Measurements from ENCODE around the gene SPATA32. TPM values are rescaled to one million over a fixed set of nuclear protein-coding genes. Genes with fewer than 3 reads are reported as not detected.
A peak's percentile ranks its signal among the peaks of the same experiment; 100 is the strongest.

The SPATA32 gene
- total RNA-seq, 1 experiment from 2014 or later: 0.81 TPM

DNA sequence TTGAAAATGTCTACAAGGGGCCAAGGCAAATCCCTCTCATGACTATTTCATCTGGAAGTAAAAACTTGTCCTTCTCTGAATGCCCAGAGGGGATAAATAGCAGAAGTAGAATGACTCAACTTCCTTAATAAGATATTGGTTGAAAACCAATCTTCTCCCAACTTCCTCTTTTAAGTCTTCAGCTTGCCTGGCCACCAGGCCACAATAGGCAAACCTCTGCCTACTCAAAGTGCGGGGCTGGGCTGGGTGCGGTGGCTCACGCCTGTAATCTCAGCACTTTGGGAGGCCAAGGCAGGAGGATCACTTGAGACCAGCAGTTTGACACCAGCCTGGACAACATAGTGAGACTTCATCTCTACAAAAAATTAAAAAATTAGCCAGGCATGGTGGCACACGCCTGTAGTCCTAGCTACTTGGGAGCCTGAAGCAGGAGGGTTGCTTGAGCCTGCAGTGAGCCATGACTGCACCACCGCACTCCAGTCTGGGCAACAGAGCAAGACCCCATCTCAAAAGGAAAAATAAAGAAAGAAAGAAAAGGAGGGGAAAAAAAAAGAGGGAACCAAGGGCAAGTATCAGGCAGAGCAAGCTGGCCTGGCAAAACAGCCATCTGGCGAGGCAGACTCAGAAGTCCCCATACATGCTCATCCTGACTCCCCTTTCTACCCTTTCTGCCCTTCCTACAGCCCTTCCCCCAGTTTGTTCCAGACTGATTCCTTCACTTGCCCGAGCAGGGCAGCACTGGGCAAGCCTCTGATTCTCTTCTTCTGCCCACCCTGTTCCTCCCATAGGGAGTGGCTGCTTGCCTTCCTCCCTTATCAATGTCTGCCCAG lies 34.3 kb upstream of the SPATA32 start:
- Histone ChIP-seq H4K8ac (replicated peaks; ENCODE audit: insufficient read length, low read depth, low read length) (no peak overlapping the region), H3K23me2 (ENCODE audit: insufficient read length, low read depth, low read length, poor library complexity, severe bottlenecking) (no peaks in the 10 kb centered on the region), H3K23ac (ENCODE audit: insufficient read length, low read depth, low read length) (no peak overlapping the region), H2AK5ac (ENCODE audit: insufficient read length, low read length) (no peak overlapping the region), H2BK15ac (ENCODE audit: low read depth, low read length) (no peak overlapping the region), H4K20me1 (ENCODE audit: control insufficient read depth, insufficient read depth, insufficient read length) (no peaks in the 10 kb centered on the region), H3K14ac (ENCODE audit: insufficient read depth, low read length) (no peak overlapping the region), H3K4me2 (ENCODE audit: insufficient read depth, insufficient read length, low read length) (no peak overlapping the region), H3K27me3 (ENCODE audit: insufficient read depth, low read length) (no peaks in the 10 kb centered on the region), H2BK120ac (ENCODE audit: low read depth, low read length, poor library complexity, severe bottlenecking) (no peak overlapping the region), H3K27ac (ENCODE audit: insufficient read length, low read depth, low read length) (no peak overlapping the region), H3K79me2 (ENCODE audit: insufficient read depth, low read length) (no peaks in the 10 kb centered on the region; the same call in 1 of the 2 replicates), H3K18ac (ENCODE audit: insufficient read length, low read depth, low read length) (no peak overlapping the region), H3K4me1 (ENCODE audit: insufficient read depth, low read length) (no peaks in the 10 kb centered on the region; the same call in 1 of the 2 replicates), H3K79me1 (ENCODE audit: insufficient read depth, low read depth, low read length, poor library complexity, severe bottlenecking) (no peaks in the 10 kb centered on the region), H4K5ac (ENCODE audit: insufficient read length, low read depth, low read length) (no peak overlapping the region), H3K9ac (ENCODE audit: extremely low read depth, insufficient read length, low read length) (no peak overlapping the region), H2AFZ (ENCODE audit: low read length) (no peak overlapping the region), H3K9me3 (ENCODE audit: control insufficient read depth, low read depth, low read length) (no peaks in the 10 kb centered on the region), H3K56ac (ENCODE audit: insufficient read length, low read depth, low read length) (no peak overlapping the region), H3T11ph (ENCODE audit: low read length) (no peak overlapping the region), H3K4ac (ENCODE audit: low read depth, low read length) (no peak overlapping the region), H2BK20ac (ENCODE audit: low read depth, low read length, poor library complexity, severe bottlenecking) (no peak overlapping the region), H4K91ac (ENCODE audit: insufficient read length, low read depth, low read length) (no peak overlapping the region), H2BK5ac (ENCODE audit: insufficient read length, low read length) (no peak overlapping the region), H2BK12ac (ENCODE audit: insufficient read length, low read depth, low read length) (no peak overlapping the region)
- H3K4me1 Mint-ChIP-seq: peaks cover 6 to 15% of the 10 kb centered on the region in 2 experiments
- peak overlapping the region in 1 of 3 experiments; percentile 74; a peak in 2 of 7 replicates for H3K27ac Mint-ChIP-seq
- H3K9me3 Mint-ChIP-seq: no peaks in the 10 kb centered on the region
- H3K4me3 Mint-ChIP-seq: no peak overlapping the region
- TF ChIP-seq, protein P1, sequence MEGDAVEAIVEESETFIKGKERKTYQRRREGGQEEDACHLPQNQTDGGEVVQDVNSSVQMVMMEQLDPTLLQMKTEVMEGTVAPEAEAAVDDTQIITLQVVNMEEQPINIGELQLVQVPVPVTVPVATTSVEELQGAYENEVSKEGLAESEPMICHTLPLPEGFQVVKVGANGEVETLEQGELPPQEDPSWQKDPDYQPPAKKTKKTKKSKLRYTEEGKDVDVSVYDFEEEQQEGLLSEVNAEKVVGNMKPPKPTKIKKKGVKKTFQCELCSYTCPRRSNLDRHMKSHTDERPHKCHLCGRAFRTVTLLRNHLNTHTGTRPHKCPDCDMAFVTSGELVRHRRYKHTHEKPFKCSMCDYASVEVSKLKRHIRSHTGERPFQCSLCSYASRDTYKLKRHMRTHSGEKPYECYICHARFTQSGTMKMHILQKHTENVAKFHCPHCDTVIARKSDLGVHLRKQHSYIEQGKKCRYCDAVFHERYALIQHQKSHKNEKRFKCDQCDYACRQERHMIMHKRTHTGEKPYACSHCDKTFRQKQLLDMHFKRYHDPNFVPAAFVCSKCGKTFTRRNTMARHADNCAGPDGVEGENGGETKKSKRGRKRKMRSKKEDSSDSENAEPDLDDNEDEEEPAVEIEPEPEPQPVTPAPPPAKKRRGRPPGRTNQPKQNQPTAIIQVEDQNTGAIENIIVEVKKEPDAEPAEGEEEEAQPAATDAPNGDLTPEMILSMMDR (conservative IDR thresholded peaks at IDR 0.05): no peak
- H3K27me3 Mint-ChIP-seq (ENCODE audit: low read depth): no peaks in the 10 kb centered on the region
- no peaks in the 10 kb centered on the region; a peak in 2 of 7 replicates for H3K36me3 Mint-ChIP-seq (ENCODE audit: insufficient read depth in 1 of 3, low read depth in 3 of 3)
- WGBS (ENCODE audit: extremely low coverage, insufficient read length, low lambda C conversion rate): no CpG with 5 or more reads among the region's 7 CpGs
- DNase-seq: no peak
